ENCODE measurements around the gene SPPL2B. TPM values are rescaled to one million over a fixed set of nuclear protein-coding genes. Genes with fewer than 3 reads are reported as not detected.

The SPPL2B gene
- total and polyA plus RNA-seq, 9 of the 15 experiments (the other 6 are each of a cell fraction or from before 2014, with no cell fraction given) = 0.20 to 81.2 (median 15.1) TPM

DNA sequence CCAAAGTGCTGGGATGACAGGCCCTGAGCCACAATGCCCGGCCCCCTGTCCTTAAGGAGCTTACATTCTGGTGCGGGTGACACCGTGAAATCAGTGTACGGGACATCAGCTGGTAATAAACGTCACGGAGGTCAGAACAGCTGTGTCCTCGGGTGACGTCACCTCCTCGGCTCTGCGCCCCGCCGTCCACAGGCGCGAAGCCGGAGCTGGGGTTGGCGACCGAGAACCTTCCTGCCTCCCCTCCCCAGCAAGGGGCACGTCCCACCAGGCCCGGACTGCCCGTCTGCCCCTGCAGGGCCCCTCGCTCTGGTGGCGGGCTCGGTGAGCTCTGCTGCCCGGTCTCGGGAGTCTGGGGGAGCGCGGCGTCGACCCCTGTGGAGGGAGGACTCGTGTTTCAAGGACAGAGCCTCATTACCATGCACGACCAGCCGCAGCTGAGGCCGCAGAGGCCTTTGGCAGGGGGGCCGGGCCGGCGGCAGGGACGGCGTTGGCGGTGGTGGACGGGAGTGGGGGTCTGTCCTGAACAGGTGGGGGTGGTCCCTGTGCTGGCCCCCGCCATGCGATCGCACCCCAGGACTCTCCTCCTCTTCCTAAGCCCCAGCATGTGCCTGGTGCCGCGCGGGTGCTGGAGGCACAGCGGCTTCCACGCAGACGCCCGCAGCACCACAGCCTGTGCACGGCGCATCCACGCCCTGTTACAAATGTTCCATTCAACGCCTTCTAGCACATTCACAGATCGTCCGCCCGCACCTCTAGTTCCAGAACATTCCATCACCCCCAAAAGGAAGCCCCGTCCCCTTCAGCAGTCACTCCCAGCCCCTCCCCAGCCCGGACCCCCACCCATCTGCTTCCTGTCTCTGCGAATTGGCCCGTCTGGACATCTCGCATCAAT is 25.9 kb upstream of the SPPL2B start:
- FAIRE-seq (peak; percentile 6), DNase-seq (ENCODE audit: extremely low read depth in 1 of 4, low spot score in 3 of 4) (peak; percentile 42 to 65 (median 51)), ATAC-seq (peak; percentile 55)
- Histone ChIP-seq H3K9me1 (ENCODE audit: control insufficient read depth, insufficient read depth, low read length) (peaks cover 3% of the 10 kb centered on the region), H3K4me1 (replicated peaks in 1 of 2; ENCODE audit: control insufficient read depth in 2 of 2, insufficient read depth in 2 of 2, low read length in 2 of 2) (peaks cover 6 to 46% of the 10 kb centered on the region in 2 experiments; a peak in 4 of 5 replicates), H3K79me2 (ENCODE audit: control insufficient read depth, insufficient read depth, low read length) (no peaks in the 10 kb centered on the region), H3K36me3 (ENCODE audit: control insufficient read depth, insufficient read depth, low read length) (no peaks in the 10 kb centered on the region), H3K27me3 (ENCODE audit: control insufficient read depth in 2 of 2, insufficient read depth in 2 of 2, low read length in 2 of 2) (peaks cover 0 to 13% of the 10 kb centered on the region in 2 experiments; a peak in 2 of 5 replicates), H2AFZ (ENCODE audit: low read depth, low read length) (no peak overlapping the region), H3K4me3 (no peak overlapping the region), H3K9ac (ENCODE audit: insufficient read depth in 1 of 2, low read depth in 2 of 2, low read length in 2 of 2) (peak overlapping the region in 1 of 2 experiments; percentile 68; a peak in 2 of 4 replicates), H3K9me3 (replicated peaks; ENCODE audit: control insufficient read depth, insufficient read depth, low read depth, low read length) (no peaks in the 10 kb centered on the region), H4K20me1 (replicated peaks; ENCODE audit: control insufficient read depth, insufficient read depth, low read length) (no peaks in the 10 kb centered on the region), H3K4me2 (ENCODE audit: insufficient read depth, low read length) (no peak overlapping the region), H3K27ac (ENCODE audit: extremely low read depth, low read depth, low read length) (no peak overlapping the region)
- BruUV-seq (replicated peaks) = no TSS peak
- ChIA-PET CTCF (ENCODE audit: low intra/inter-chr PET ratio) (no interaction called here), POLR2A (interaction anchor here (0.7 to 1.2 kb wide), 5 partner anchors 8 to 132 kb away, joined by 3 to 4 read pairs (median 3); no protein-coding TSS in a partner anchor)
- intact Hi-C loops (cut with micrococcal nuclease) = no loop called here
- in situ Hi-C loops (cut with MboI) = no loop called here
- 36% methylated on average over 41 of the region's 62 CpGs for WGBS (ENCODE audit: insufficient coverage, low coverage, missing lambda C conversion rate)
- TF ChIP-seq SMARCE1 (IDR thresholded peaks at IDR 0.05) = no peak
- TF ChIP-seq E2F6 (IDR thresholded peaks at IDR 0.05; ENCODE audit: borderline replicate concordance in 1 of 2, extremely low read depth in 1 of 2, insufficient read depth in 1 of 2, insufficient read length in 1 of 2, low read depth in 1 of 2, low read length in 1 of 2, poor library complexity in 1 of 2, severe bottlenecking in 1 of 2) = peak in 1 of 2 experiments; percentile 68
- 0 out of 4 replicates have a peak, but pooled peaks of 1 of the 2 experiments have one; percentile 26 for TF ChIP-seq NRF1 (conservative IDR thresholded peaks at IDR 0.05 in 1 of 2, IDR thresholded peaks at IDR 0.05 in 1 of 2)
- peak; percentile 96 for TF ChIP-seq ATF7 (IDR thresholded peaks at IDR 0.05)
- peak; percentile 90 for TF ChIP-seq TAF9B (IDR thresholded peaks at IDR 0.05; ENCODE audit: partially characterized antibody)
- 0 out of 2 replicates have a peak, but pooled peaks have one; percentile 5 for TF ChIP-seq ATF1 (CRISPR knock-in tag; IDR thresholded peaks at IDR 0.05)
- peak; percentile 90 for TF ChIP-seq ATF1 (tag; IDR thresholded peaks at IDR 0.05)
- peak; percentile 79 for TF ChIP-seq CREB1 (IDR thresholded peaks at IDR 0.05)
- TF ChIP-seq CREB1 (CRISPR knock-in tag; IDR thresholded peaks at IDR 0.05) = peak; percentile 88
- no peak for TF ChIP-seq PPARD (CRISPR knock-in tag; IDR thresholded peaks at IDR 0.05)
- no peak for TF ChIP-seq MTA2 (IDR thresholded peaks at IDR 0.05; ENCODE audit: low read depth)
- TF ChIP-seq GABPB1 (CRISPR knock-in tag; IDR thresholded peaks at IDR 0.05) = 0 out of 2 replicates have a peak, but pooled peaks have one; percentile 8
- TF ChIP-seq, protein P1, sequence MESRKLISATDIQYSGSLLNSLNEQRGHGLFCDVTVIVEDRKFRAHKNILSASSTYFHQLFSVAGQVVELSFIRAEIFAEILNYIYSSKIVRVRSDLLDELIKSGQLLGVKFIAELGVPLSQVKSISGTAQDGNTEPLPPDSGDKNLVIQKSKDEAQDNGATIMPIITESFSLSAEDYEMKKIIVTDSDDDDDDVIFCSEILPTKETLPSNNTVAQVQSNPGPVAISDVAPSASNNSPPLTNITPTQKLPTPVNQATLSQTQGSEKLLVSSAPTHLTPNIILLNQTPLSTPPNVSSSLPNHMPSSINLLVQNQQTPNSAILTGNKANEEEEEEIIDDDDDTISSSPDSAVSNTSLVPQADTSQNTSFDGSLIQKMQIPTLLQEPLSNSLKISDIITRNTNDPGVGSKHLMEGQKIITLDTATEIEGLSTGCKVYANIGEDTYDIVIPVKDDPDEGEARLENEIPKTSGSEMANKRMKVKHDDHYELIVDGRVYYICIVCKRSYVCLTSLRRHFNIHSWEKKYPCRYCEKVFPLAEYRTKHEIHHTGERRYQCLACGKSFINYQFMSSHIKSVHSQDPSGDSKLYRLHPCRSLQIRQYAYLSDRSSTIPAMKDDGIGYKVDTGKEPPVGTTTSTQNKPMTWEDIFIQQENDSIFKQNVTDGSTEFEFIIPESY (CRISPR knock-in tag; IDR thresholded peaks at IDR 0.05) = peak; percentile 71; the same call in 1 of the 2 replicates
- TF ChIP-seq, protein P2, sequence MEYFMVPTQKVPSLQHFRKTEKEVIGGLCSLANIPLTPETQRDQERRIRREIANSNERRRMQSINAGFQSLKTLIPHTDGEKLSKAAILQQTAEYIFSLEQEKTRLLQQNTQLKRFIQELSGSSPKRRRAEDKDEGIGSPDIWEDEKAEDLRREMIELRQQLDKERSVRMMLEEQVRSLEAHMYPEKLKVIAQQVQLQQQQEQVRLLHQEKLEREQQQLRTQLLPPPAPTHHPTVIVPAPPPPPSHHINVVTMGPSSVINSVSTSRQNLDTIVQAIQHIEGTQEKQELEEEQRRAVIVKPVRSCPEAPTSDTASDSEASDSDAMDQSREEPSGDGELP (CRISPR knock-in tag; IDR thresholded peaks at IDR 0.05; ENCODE audit: borderline replicate concordance) = peak; percentile 99
- TF ChIP-seq JUND (IDR thresholded peaks at IDR 0.05; ENCODE audit: borderline replicate concordance, low read depth, low read length) = peak; percentile 86
- TF ChIP-seq JUND (tag; IDR thresholded peaks at IDR 0.05; ENCODE audit: borderline replicate concordance, low read depth, low read length) = peak; percentile 81
- TF ChIP-seq CREM (IDR thresholded peaks at IDR 0.05; ENCODE audit: low read depth) = peak; percentile 92
- no peak for TF ChIP-seq ZNF431 (CRISPR knock-in tag; IDR thresholded peaks at IDR 0.05)
- TF ChIP-seq KDM1A (IDR thresholded peaks at IDR 0.05) = peak; percentile 39 to 47

Data from K562 (cell line).